ENCODE results near the gene TCF7.

TCF7 gene

DNA sequence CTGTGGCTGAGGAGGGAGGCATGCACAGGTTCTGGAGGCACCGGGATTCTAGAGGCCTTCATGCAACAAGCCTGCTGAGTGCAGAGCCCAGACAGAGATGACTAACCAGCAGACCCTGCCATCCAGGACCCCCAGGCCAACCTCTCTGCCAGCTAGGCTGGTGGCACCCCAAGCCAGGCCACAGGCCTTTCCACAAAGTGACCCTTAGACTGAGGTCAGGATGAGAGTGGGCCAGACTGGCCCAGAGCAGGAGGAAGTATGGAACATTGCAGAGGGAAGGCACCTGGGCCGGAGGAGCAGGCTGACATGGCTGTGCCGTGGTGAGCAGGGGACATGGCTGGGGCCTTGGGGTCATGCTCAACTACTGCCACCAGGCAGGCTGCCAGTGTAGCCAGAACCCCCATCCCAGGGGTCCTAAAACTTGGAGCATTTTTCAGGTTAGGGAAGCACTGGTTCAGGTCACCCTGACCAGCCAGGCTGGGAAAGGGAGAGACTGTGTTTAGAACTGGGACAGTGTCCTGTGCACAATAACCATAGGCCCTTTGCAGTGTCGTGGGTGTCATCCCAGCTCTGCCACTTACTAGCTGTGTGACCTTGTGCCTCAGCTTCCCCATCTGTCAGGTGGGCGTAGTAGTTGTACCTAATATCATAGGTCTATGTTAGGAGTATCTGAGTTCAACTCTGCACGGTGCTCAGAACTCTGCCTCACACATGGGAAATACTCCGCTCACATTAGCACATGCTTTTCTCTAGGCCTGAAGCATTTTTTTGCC is 17.3 kb downstream of the TCF7 start:
- no peak for DNase-seq

DNA sequence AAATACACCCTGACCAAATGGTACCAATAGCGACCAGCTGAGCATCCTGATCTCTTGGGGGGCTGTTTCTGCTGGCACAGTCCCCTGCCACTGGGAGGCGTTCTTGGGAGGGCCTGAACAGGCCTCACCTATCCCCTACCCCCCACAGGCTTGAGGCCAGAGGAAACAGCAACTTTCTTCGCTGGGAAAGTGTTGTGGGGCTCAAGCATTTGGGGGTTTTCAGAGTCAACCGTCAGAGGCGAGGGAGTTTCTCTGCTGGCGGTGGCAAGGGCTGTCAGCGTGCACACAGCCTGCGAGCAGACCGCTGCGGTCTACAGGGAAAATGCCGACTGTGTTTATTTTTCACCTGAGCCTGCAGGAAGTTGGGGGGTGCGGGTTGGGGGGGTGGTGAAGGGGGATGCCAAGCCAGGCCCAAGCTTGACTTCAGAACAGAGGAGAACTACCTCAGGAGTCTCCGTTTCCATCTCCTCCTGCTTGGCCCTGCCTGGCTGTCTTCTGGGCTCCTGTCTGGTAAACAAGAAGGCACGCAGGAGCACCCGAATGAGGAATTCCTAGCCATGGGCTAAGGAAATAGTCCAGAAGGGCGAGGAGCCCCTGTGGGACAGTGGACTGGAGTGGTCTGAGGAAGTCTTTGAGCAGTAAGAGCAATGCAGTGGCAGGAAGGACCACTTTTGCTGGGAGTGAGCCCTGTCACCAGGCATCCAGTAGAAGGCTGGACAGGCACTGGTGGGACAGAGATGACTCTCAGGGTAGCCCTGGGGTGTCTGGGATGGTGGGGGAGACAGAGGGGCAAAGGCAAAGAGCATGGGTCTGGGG is 18.1 kb downstream of the TCF7 start:
- peak; percentile 72 for DNase-seq

DNA sequence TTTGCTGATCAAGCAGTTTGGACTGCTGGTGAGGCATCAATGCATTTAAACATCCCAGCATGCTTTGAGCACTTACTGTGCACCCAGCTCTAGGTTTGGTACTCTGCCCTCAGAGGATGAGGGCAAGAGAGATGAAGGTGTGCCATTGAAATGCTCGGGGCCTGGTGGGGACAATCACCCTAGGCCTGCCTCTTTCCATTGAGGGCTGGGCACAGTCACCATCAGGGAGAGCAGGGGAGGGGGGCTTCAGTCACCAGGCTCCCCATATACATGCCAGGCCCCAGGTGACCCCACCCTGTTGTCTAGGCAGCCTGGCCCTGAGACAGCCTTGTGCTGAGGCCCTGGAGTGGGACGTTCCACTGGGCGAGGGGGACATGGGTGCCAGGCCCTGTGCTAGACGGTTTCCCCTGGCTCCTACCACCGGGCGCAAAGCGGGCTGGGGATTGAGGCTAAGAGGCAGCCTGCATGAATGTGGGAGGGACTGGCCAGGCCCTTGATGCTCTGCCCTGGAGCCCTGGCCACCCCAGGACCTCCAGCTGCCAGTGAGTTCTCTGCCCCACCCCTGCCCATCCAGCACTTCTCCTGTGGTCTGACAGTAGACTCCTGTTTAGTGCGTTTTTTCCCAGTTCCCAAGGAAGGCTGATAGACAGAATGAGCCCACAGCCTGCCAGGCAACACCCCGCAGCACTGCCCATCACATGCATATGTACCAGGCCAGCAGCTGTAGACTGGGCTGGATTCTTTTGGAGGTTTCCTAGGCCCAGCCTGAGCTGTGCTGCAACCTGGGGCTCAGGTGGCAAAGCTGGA is 18.9 kb downstream of the TCF7 start:
- DNase-seq, result peak; percentile 4

DNA sequence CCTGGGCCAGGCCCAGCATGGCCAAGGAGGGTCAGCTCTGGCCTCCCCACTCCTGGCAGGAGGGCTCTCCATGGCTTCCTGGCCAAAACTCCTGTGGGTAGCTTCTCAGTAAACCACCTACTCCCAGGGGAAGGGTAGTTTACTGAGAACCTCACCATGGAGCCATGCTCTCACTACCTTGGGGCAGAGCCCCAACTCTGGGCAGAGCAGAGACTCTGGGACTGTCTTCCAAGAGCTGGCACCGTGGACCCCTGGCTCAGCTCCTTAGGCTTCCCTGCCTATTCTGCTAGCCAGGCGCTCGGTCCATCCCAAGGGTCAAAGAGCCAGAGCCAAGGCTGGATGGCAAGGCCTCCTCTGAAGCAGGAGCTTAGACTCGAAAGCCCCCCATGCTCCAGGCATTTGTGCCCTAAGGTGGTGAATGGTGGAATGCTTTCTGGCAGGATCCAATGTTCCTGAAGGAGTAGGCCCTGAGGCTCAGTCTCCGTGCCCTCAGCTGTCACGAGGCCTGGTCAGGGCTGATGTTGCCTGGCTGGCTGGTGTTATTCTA is 19.6 kb downstream of the TCF7 start:
- peak; percentile 2 for DNase-seq

DNA sequence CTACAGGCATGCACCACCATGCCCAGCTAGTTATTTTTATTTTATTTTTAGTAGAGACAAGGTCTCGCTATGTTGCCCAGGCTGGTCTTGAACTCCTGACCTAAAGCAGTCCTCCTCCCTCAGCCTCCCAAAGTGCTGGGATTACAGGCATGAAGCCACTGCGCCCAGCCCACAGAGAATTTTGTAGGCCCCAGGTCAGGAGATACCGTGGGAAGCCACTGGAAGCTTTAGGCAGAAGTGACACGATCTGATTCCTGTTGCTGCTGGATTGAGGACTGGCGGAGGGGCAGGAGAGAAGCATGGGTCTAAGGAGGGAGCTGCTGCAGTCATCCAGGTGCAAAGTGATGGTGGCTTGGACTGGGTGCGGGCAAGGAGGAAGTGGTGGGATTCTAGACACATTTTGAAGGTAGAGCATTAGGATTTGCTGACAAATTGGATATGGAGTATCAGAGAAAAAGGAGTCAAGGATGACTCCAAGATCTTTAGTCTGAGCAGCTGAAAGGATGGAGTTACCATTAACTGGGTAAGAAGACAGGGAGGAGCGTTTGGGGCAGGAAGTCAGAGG is 20.7 kb downstream of the TCF7 start:
- DNase-seq, result peak; percentile 2

DNA sequence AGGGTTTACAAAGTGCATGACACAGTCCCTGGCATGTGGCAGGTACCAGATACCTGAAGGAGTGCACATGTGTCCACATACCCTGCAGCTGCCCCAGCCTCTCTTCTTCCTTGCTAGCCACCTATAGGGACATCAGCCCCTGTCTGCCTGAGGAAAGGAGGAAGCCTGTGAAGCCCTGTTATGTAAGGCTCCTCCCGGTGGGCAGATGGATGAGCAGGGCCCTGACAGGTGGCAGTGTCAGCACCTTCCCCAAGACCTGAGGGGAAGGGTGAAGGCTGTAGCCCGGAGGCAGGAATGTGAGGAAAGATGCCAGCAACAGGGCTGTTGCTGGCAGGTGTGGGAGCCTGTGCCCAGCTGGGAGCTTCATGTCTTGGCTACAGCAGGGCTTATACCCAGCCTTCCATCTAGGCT is 21.7 kb downstream of the TCF7 start:
- no peak for DNase-seq

DNA sequence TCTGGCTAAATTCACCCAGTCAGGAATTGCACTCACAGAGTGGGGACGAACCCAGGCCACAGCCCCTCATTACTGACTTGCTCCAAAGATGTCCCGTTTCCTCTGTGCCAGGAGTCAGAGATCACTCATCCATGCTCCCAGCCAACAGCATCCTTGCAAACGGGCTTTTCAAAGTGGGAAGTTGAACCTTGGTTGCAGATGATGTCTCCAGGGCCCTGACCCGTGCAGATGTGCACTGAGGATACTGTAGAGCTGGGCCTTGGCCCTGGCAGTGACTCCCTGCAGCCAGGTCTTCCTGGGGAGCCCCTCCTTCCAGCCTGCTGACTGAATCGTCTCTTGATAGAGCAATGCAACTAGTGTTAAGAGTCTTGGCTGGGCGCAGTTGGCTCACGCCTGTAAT is 22.3 kb downstream of the TCF7 start:
- DNase-seq, result no peak

DNA sequence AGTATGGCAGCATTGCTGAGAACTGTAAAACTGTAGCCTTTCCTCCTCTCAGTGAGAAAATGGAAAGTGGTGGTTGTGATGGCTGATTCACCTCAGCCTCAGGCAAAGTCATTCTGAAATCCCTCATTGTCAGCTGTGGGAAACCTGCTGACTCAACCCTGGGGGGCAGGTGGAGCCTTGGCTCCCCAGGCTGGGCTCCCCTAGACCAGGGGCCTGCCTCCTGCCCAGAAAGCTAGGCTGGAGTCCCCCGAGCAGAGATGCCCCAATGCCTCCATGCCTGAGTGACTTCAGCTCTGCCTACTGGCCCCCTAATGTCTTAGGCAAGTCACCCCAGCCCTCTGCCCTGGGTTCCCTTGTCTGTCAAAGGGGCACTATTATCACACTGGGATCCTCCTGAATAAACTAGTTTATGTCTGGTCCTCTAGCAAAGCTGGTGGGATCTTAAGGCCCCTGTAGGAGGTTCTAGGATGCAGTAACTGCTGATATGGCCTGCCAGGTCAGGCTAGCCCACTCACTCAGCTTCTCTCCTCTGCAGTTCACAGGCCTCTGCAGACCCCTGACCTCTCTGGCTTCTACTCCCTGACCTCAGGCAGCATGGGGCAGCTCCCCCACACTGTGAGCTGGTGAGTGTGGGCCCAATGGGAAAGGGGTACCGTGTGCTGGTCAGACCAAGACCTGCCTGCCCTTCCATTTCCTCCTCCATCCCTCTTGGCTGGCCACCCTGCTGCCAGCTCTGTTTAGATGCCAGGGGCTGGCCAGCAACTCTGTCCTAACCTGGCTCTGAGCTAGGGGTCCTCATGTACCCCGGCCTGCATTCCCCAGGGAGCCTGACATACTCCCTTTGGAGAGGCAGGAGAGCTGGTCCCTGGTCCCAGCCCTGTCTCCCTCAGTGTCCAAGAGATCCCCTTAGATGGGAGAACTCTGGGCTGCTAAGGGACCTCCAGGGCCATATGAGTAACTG is 24.2 kb downstream of the TCF7 start:
- peak; percentile 81 for DNase-seq

DNA sequence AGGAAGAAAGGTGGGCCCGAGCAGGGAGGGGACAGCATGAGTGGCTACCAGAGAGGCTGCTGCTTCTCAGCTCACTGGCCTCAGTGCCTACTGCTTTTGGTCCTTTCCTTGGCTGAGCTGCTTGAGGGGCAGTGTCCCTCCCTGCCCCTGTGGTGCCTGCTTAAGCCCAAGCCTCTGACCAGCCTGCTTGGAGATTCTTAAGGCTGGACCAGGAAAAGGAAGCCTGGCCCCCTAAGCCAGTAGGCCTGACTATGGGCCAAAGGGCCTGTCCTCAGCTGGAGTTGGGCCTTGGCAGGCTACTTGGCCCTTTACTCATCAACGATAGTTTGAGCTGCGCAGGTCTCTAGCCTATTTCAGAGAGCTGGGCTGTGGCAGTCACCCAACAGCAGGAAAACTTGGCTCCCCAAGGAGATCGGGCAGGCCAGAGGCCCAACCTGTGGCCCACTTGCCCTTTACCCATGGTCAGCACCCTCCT is 24.9 kb downstream of the TCF7 start:
- no peak for DNase-seq

DNA sequence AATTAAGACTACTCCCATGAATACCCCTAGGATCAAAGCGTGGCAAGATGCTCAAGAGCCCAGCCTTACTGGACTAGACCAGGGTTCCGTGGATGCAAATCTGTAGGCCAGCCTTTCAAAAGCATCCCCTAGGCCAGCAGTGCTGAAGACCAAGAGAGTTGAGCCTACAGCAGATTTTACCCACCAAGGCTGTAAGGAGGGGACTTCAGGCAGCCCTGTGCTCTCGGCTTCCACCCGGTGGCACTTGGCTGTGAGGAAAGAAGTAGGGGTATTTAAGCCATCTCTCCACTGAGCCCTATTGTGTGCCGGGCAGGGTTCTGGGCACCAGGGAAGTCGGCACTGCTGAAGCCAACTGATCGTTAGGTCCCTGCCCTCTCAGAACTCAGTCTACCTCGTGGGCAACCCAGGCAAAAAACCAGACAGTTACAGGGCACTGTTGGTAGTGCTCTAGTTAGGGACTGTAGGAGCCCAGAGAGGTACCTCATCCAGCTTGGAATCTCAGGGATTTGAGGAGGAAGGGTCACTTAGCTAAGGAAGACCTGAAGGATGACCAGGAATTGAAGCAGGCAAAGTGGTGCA is 25.5 kb downstream of the TCF7 start:
- no peak for DNase-seq

DNA sequence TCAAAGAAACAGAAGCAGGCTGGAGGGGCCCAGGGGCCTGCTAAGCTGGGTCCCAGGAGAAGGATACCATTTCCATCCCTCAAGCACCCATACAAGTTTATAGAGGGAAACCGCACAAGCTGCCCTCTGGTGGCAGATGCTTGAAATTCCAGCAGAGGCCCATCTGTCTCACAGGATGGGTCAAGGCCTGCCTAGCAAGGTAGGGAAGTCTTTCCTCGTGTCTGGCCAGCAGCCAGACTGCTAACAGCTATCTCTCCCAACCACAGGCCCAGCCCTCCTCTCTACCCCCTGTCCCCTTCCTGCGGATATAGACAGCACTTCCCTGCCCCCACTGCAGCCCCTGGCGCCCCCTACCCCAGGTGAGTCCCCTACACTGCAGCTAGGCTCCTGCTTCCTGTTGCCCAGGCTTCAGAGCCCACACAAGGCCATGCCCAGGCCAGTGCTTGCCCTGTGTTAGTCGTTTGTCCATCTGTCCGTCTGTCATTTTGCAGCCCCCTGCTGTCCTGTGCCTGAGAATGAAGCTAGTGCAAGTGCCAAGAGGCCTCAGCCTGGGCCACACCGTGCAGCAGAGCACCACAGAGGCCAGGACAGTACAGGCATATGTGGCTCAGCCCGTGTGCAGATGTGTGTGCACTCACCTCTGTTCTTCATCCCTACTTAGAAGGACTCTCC is 26.2 kb downstream of the TCF7 start:
- DNase-seq, result peak; percentile 77

DNA sequence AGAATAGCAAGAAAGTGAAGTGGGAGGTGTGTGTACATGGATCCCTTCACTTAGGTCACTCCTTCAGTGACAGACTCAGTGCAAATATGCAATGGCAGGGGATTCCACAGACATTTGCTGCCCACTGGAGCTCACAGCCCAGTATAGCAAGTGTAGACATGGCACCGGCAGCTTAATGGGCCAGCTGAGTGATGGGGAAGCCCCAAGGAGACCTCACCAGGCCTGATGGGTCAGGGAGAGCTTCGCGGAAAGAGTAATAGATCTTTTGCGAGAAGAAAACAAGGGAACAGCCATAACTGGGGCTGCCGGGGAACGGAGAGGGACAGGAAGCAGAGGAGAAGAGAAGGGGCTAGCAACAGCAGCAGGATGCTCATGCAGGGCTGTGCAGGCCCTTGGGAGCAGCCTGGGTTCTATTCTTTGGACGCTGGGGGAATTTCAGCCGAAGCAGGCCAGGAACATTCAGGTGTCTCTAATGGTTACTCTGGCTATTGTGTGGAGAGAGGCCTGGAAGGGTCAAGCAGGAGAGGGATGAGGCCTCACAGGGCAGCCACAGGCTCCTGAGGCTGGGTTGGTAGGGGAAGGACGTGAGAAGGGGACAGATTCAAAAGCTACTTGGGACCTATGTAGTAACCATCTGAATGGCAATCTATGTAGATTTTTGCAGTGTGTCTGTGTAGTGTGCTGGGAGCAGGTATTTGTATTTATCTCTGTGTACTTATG is 27.0 kb downstream of the TCF7 start:
- no peak for DNase-seq

DNA sequence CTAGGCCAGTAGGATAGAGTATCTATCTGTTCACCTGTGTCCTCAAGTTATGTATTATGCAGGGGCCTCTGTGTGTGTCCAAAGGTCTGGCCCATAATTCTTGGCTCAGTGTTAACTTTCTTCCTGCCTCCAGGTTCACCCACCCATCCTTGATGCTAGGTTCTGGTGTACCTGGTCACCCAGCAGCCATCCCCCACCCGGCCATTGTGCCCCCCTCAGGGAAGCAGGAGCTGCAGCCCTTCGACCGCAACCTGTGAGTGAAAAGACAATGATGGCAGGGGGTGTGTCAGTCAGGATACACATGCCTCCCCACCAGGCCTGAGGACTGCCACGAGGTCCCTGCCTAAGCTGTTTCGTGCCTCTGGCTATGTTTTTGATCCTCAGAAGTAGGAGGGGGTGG is 27.6 kb downstream of the TCF7 start:
- DNase-seq, result no peak

DNA sequence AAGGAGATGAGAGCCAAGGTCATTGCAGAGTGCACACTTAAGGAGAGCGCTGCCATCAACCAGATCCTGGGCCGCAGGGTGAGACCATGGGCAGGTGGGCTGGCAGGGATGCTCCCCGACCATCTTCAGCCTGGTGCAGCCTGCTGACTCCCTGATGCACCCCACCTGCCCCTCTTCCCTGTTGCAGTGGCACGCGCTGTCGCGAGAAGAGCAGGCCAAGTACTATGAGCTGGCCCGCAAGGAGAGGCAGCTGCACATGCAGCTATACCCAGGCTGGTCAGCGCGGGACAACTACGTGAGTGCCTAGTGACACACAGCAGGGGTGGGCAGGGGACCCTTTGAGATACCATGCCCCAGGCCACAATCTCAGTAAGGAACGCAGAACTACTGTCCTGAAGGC is 28.3 kb downstream of the TCF7 start:
- DNase-seq, result no peak

DNA sequence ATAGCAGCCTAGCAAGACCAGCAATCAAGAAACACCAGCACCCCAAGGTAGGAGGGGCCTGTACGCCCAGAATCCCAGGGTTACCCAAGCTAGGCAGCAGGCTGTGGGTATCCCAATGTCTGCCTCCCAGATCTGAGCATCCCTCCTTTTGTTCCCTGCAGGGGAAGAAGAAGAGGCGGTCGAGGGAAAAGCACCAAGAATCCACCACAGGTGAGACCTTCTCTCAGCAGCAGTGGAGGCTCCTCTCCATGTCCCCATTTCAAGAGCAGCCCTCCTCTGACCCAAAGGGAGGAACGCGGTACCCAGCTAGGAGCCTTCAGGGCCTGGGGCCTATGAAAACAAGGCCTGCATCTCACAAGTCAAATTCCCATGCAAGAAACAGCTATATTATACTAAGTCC is 28.9 kb downstream of the TCF7 start:
- no peak for DNase-seq

DNA sequence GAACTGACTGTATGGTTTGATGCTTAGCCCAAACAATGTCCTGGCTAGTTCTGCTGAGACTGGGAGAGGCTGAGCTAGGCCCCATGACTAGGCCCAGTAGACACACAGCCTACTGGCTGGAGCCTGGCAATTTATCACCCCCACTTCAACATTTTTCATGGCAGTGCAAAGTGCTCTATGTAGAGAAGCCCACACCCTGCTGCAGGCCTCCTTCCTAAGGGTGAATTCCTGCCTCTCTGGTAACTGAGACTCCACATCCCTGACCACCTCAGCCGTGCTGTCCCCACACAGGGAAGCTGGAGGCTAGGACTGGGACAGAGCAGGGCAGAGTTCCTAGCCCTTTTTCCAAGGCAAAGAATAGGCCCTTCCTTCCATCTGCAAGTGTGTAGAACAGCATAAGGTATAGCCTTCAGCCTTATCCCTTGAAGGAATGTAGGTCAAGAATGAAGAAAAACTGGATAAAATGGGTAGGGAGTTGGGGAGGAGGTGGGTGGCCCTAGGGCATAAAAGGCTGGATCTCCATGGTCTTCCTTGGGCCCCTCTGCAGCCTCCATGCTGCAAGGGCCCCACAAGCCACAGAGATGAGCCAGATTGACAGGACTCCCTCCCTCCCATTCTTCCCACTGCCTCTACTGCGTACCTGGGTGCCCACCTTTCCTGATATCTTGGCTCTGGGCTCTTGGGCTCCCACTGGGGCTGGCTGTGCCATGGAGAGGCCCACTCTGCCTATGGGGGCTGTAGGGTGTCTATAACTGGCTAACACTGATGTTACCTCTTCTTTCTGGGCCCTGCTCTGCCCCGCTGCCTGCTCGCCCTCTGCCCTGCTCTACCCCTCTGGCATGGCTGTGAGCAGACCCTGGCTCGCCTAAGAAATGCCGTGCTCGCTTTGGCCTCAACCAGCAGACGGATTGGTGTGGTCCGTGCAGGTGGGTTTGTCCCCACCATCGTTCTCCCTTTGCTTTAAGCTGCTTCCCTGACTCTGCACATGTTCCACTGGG is 29.8 kb downstream of the TCF7 start:
- no peak for DNase-seq

DNA sequence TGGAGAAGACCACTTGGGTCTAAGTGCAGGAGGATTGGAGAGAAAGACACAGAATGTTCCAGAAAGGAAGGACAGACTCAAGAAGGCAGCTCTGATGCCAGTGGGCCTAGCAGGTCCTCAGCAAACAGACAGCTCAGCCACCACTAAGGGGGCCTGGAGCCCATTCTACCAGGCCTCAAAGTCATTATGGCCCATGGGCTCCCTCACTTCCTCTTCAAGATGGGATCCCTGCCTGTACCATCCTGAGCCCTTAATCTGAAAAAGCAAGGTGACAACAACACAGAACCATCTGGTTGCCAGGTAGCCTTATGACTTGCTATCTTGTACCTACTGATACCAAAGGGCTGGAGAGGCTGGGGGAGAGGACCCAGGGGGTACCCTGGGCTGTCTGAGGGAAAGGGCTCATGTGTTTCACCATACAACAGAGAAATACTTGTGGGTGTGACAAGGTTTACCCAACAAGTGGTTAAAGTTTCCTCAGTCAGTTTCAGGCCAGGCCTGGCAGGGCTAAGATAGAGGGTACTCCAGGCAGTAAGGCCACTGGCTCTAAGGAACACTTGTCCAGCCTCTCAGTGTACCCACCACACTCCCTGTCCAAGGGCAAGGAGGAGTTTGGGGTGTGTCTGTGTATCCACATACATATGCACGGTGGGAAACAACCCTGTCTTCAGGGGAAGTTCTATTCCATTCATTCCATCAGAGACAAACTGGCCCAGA is 30.7 kb downstream of the TCF7 start:
- no peak for DNase-seq
